Neural progenitor cell (in vitro differentiated cells): Measurements from ENCODE around the gene PRKCSH.

Experiments
- CTCF ChIP-seq: fragments of 200-600 bp; sonication (generic); IDR thresholded peaks from 2 replicates; pipeline ENCODE4 v1.5.1; 2017; ENCODE audit warnings: antibody characterized with exemption, mild to moderate bottlenecking
- EZH2 ChIP-seq: fragments of 200-600 bp; sonication (generic); IDR thresholded peaks from 2 replicates; pipeline ENCODE4 v1.6.1; 2017; ENCODE audit warnings: antibody characterized with exemption, mild to moderate bottlenecking, moderate library complexity
- EZH2phosphoT487 ChIP-seq: fragments of 200-600 bp; sonication (generic); IDR thresholded peaks from 2 replicates; pipeline ENCODE4 v1.6.1; 2017; ENCODE audit warnings: antibody characterized with exemption

- TF ChIP-seq CTCF, result no peak
- peak; percentile 58 for TF ChIP-seq EZH2
- peak; percentile 54 for TF ChIP-seq EZH2phosphoT487
Measured at GRCh38 chr19:11479898-11480714, 44.7 kb downstream of the PRKCSH start.
